OCI-LY3 (cell line): ENCODE results near the gene DCC.

Source experiments
- H2AFZ ChIP-seq: fragments of 200-600, 300-600 bp; shearing (Covaris generic); 2 replicates; pipeline ENCODE4 v1.6.0; 2014; ENCODE audit warnings: antibody characterized with exemption, low read depth, low read length
- H3K27ac ChIP-seq: fragments of 200-600, 300-600 bp; sonication (generic); 2 replicates; pipeline ENCODE4 v1.5.1; 2014; ENCODE audit warnings: mild to moderate bottlenecking, low read length, moderate library complexity, mixed read lengths
- H3K27me3 ChIP-seq: fragments of 200-600, 300-600 bp; sonication (generic); 2 replicates; pipeline ENCODE4 v1.6.1; 2014; ENCODE audit warnings: low read depth, low read length, mixed read lengths
- H3K36me3 ChIP-seq: fragments of 200-600, 300-600 bp; sonication (generic); replicated peaks from 2 replicates; pipeline ENCODE3; 2014; ENCODE audit warnings: low read depth, low read length, mixed read lengths
- H3K4me1 ChIP-seq: fragments of 300-600, 200-600 bp; sonication (generic); 2 replicates; pipeline ENCODE4 v1.6.1; 2014; ENCODE audit warnings: low read length, mixed read lengths
- H3K4me2 ChIP-seq: fragments of 200-600, 300-600 bp; sonication (generic); 2 replicates; pipeline ENCODE4 v1.6.1; 2014; ENCODE audit warnings: low read length, mixed read lengths
- H3K4me3 ChIP-seq: fragments of 300-600, 200-600 bp; sonication (generic); 2 replicates; pipeline ENCODE4 v1.5.1; 2014; ENCODE audit warnings: antibody characterized with exemption, mild to moderate bottlenecking, low read length, moderate library complexity
- H3K79me2 ChIP-seq: fragments of 300-600, 200-600 bp; shearing (Covaris generic); 2 replicates; pipeline ENCODE4 v1.6.1; 2014; ENCODE audit warnings: mild to moderate bottlenecking, low read length, mixed read lengths
- H3K9ac ChIP-seq: fragments of 300-600, 200-600 bp; shearing (Covaris generic); 2 replicates; pipeline ENCODE4 v1.6.0; 2014; ENCODE audit warnings: mild to moderate bottlenecking, low read length, moderate library complexity
- H3K9me3 ChIP-seq: fragments of 200-600, 300-600 bp; shearing (Covaris generic); 2 replicates; pipeline ENCODE4 v1.6.1; 2014; ENCODE audit warnings: low read length, mixed read lengths; ENCODE audit not compliant: insufficient read depth
- H4K20me1 ChIP-seq: fragments of 200-600, 300-600 bp; sonication (generic); 2 replicates; pipeline ENCODE4 v1.6.1; 2016; ENCODE audit warnings: low read length, mixed read lengths; ENCODE audit not compliant: insufficient read depth
- EZH2phosphoT487 ChIP-seq: fragments of 200-600 bp; shearing (Covaris generic); IDR thresholded peaks from 2 replicates; pipeline ENCODE4 v1.6.1; 2018; ENCODE audit warnings: antibody characterized with exemption, mixed run types, low read depth
- TF ChIP-seq, protein P1 (sequence below): fragments of 200-600, 300-600 bp; sonication (generic); IDR thresholded peaks from 2 replicates; pipeline ENCODE4 v1.5.1; 2014; ENCODE audit warnings: antibody characterized with exemption, low read length, low read depth

The DCC gene

GRCh38 chr18:52829320-52829719 lies 489.3 kb downstream of the DCC start:
- Histone ChIP-seq H3K27ac (no peak overlapping the region), H3K9me3 (no peaks in the 10 kb centered on the region), H3K4me1 (peaks cover 6% of the 10 kb centered on the region), H3K9ac (no peak overlapping the region), H2AFZ (no peak overlapping the region), H3K79me2 (no peaks in the 10 kb centered on the region), H3K4me2 (no peak overlapping the region), H3K36me3 (no peaks in the 10 kb centered on the region), H4K20me1 (no peaks in the 10 kb centered on the region), H3K4me3 (no peak overlapping the region), H3K27me3 (no peaks in the 10 kb centered on the region)
- TF ChIP-seq, protein P1, sequence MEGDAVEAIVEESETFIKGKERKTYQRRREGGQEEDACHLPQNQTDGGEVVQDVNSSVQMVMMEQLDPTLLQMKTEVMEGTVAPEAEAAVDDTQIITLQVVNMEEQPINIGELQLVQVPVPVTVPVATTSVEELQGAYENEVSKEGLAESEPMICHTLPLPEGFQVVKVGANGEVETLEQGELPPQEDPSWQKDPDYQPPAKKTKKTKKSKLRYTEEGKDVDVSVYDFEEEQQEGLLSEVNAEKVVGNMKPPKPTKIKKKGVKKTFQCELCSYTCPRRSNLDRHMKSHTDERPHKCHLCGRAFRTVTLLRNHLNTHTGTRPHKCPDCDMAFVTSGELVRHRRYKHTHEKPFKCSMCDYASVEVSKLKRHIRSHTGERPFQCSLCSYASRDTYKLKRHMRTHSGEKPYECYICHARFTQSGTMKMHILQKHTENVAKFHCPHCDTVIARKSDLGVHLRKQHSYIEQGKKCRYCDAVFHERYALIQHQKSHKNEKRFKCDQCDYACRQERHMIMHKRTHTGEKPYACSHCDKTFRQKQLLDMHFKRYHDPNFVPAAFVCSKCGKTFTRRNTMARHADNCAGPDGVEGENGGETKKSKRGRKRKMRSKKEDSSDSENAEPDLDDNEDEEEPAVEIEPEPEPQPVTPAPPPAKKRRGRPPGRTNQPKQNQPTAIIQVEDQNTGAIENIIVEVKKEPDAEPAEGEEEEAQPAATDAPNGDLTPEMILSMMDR, result no peak
- TF ChIP-seq EZH2phosphoT487, result no peak

DNA sequence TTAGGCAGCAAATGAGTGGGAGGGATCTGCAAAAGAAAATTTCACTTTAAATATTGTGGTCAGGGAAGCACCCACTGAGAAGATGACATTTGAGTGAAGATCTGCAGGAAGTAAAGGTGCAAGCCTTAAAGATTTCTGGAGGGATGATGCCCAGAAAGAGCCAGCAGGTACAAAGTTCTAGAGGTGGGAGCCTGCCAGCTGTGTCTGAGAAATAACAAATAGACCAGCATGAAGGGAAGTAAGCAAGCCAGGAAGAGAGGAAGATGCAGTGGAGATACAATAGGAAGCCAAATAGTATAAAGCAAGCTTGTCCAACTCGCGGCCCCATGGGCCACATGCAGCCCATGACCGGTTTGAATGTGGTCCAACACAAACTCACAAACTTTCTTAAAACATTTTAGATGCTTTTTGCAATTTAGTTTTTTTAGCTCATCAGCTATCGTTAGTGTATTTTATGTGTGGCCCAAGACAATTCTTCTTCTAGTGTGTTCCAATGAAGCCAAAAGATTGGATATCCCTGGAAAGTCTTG lies 489.9 kb downstream of the DCC start:
- Histone ChIP-seq H4K20me1 (no peaks in the 10 kb centered on the region), H3K36me3 (no peaks in the 10 kb centered on the region), H3K4me2 (no peak overlapping the region), H3K27me3 (no peaks in the 10 kb centered on the region), H3K9ac (no peak overlapping the region), H2AFZ (no peak overlapping the region), H3K79me2 (no peaks in the 10 kb centered on the region), H3K9me3 (no peaks in the 10 kb centered on the region), H3K27ac (no peak overlapping the region), H3K4me1 (peaks cover 6% of the 10 kb centered on the region), H3K4me3 (no peak overlapping the region)
- no peak for TF ChIP-seq EZH2phosphoT487
- TF ChIP-seq, protein P1, result no peak

GRCh38 chr18:52844323-52844722 lies 504.3 kb downstream of the DCC start:
- Histone ChIP-seq H3K9me3 (no peaks in the 10 kb centered on the region), H3K79me2 (no peaks in the 10 kb centered on the region), H3K27ac (no peak overlapping the region), H3K36me3 (no peaks in the 10 kb centered on the region), H3K4me1 (no peaks in the 10 kb centered on the region), H3K4me2 (no peak overlapping the region), H3K4me3 (no peak overlapping the region), H3K9ac (no peak overlapping the region), H4K20me1 (no peaks in the 10 kb centered on the region), H2AFZ (no peak overlapping the region), H3K27me3 (no peaks in the 10 kb centered on the region)
- TF ChIP-seq, protein P1, result no peak
- TF ChIP-seq EZH2phosphoT487, result no peak

- no peaks in the 10 kb centered on the region for H3K79me2 ChIP-seq
Observed at GRCh38 chr18:52845036-52845435, 505.0 kb downstream of the DCC start.

More at GRCh38 chr18:52845036-52845435, 505.0 kb downstream of the DCC start:
- TF ChIP-seq EZH2phosphoT487, result no peak
- TF ChIP-seq, protein P1, result no peak
- H3K36me3 ChIP-seq, result no peaks in the 10 kb centered on the region
- no peak overlapping the region for H3K4me2 ChIP-seq
- H3K4me1 ChIP-seq, result no peaks in the 10 kb centered on the region
- no peak overlapping the region for H3K4me3 ChIP-seq
- no peaks in the 10 kb centered on the region for H3K27me3 ChIP-seq
- no peaks in the 10 kb centered on the region for H3K9me3 ChIP-seq
- H2AFZ ChIP-seq, result no peak overlapping the region
- H3K9ac ChIP-seq, result no peak overlapping the region
- H4K20me1 ChIP-seq, result no peaks in the 10 kb centered on the region
- no peak overlapping the region for H3K27ac ChIP-seq
